H9 (cell line): Measurements from ENCODE around the gene CYBA. TPM values are rescaled to one million over a fixed set of nuclear protein-coding genes. Genes with fewer than 3 reads are reported as not detected.

ENCODE experiments used
- DNase-seq: peaks from one replicate; pipeline ENCODE4 v3.0.0-alpha.2; 2017
- H2AFZ ChIP-seq: one replicate; pipeline ENCODE4 v1.6.1; 2013; ENCODE audit warnings: mild to moderate bottlenecking, low read length, control low read depth, moderate library complexity
- H2AK5ac ChIP-seq: 2 replicates; pipeline ENCODE4 v1.6.1; 2013; ENCODE audit warnings: low read length, control low read depth, mixed read lengths; ENCODE audit not compliant: insufficient read length
- H2BK120ac ChIP-seq: one replicate; pipeline ENCODE4 v1.6.1; 2013; ENCODE audit warnings: low read depth, mild to moderate bottlenecking, low read length, control low read depth, inconsistent platforms; ENCODE audit not compliant: poor library complexity, severe bottlenecking
- H2BK12ac ChIP-seq: 2 replicates; pipeline ENCODE4 v1.6.1; 2013; ENCODE audit warnings: low read length, control low read depth, mixed read lengths, low read depth; ENCODE audit not compliant: insufficient read length
- H2BK15ac ChIP-seq: 2 replicates; pipeline ENCODE4 v1.6.1; 2013; ENCODE audit warnings: low read depth, low read length, control low read depth
- H2BK20ac ChIP-seq: one replicate; pipeline ENCODE4 v1.6.1; 2013; ENCODE audit warnings: low read depth, mild to moderate bottlenecking, low read length, control low read depth, inconsistent platforms; ENCODE audit not compliant: poor library complexity, severe bottlenecking
- H2BK5ac ChIP-seq: 2 replicates; pipeline ENCODE4 v1.6.1; 2013; ENCODE audit warnings: low read length, control low read depth, mixed read lengths; ENCODE audit not compliant: insufficient read length
- H3K14ac ChIP-seq: 2 replicates; pipeline ENCODE4 v1.6.1; 2013; ENCODE audit warnings: low read length, control low read depth; ENCODE audit not compliant: insufficient read depth
- H3K18ac ChIP-seq: 2 replicates; pipeline ENCODE4 v1.6.1; 2013; ENCODE audit warnings: low read depth, mild to moderate bottlenecking, mixed read lengths, low read length, control low read depth; ENCODE audit not compliant: insufficient read length
- H3K23ac ChIP-seq: 2 replicates; pipeline ENCODE4 v1.6.1; 2013; ENCODE audit warnings: low read length, control low read depth, mixed read lengths, low read depth; ENCODE audit not compliant: insufficient read length
- H3K23me2 ChIP-seq: 2 replicates; pipeline ENCODE4 v1.6.1; 2013; ENCODE audit warnings: low read depth, mild to moderate bottlenecking, mixed read lengths, low read length, control low read depth; ENCODE audit not compliant: insufficient read length, poor library complexity, severe bottlenecking
- H3K27ac ChIP-seq: 2 replicates; pipeline ENCODE4 v1.5.1; 2013; ENCODE audit warnings: low read length, control low read depth, mixed read lengths, low read depth; ENCODE audit not compliant: insufficient read length
- H3K27me3 ChIP-seq: 2 replicates; pipeline ENCODE4 v1.6.1; 2013; ENCODE audit warnings: low read length, control low read depth, inconsistent platforms; ENCODE audit not compliant: insufficient read depth
- H3K4ac ChIP-seq: 2 replicates; pipeline ENCODE4 v1.6.1; 2013; ENCODE audit warnings: low read depth, mild to moderate bottlenecking, control low read depth, inconsistent platforms, low read length, moderate library complexity
- H3K4me1 ChIP-seq: 2 replicates; pipeline ENCODE4 v1.6.1; 2013; ENCODE audit warnings: low read length, control low read depth, inconsistent platforms; ENCODE audit not compliant: insufficient read depth
- H3K4me2 ChIP-seq: 2 replicates; pipeline ENCODE4 v1.6.1; 2013; ENCODE audit warnings: low read length, control low read depth, mixed read lengths; ENCODE audit not compliant: insufficient read length, insufficient read depth
- H3K56ac ChIP-seq: 2 replicates; pipeline ENCODE4 v1.6.1; 2013; ENCODE audit warnings: low read depth, mild to moderate bottlenecking, mixed read lengths, low read length, control low read depth; ENCODE audit not compliant: insufficient read length
- H3K79me1 ChIP-seq: 2 replicates; pipeline ENCODE4 v1.6.1; 2013; ENCODE audit warnings: low read depth, mild to moderate bottlenecking, moderate library complexity, low read length, control low read depth, inconsistent platforms; ENCODE audit not compliant: insufficient read depth, poor library complexity, severe bottlenecking
- H3K79me2 ChIP-seq: 2 replicates; pipeline ENCODE4 v1.6.1; 2013; ENCODE audit warnings: low read length, control low read depth, inconsistent platforms; ENCODE audit not compliant: insufficient read depth
- H3K9ac ChIP-seq: 2 replicates; pipeline ENCODE4 v1.6.1; 2013; ENCODE audit warnings: low read length, control low read depth, mixed read lengths; ENCODE audit not compliant: insufficient read length; ENCODE audit errors: extremely low read depth
- H3K9me3 ChIP-seq: one replicate; pipeline ENCODE4 v1.6.1; 2013; ENCODE audit warnings: low read depth, low read length, inconsistent platforms; ENCODE audit not compliant: control insufficient read depth
- H3T11ph ChIP-seq: one replicate; pipeline ENCODE4 v1.6.1; 2013; ENCODE audit warnings: mild to moderate bottlenecking, low read length, control low read depth, inconsistent platforms
- H4K20me1 ChIP-seq: one replicate; pipeline ENCODE4 v1.6.1; 2013; ENCODE audit not compliant: control insufficient read depth, insufficient read length, insufficient read depth
- H4K5ac ChIP-seq: 2 replicates; pipeline ENCODE4 v1.6.1; 2013; ENCODE audit warnings: low read depth, mild to moderate bottlenecking, mixed read lengths, low read length, control low read depth; ENCODE audit not compliant: insufficient read length
- H4K8ac ChIP-seq: replicated peaks from 2 replicates; pipeline ENCODE4 v1.6.1; 2013; ENCODE audit warnings: low read length, control low read depth, mixed read lengths, low read depth; ENCODE audit not compliant: insufficient read length
- H4K91ac ChIP-seq: 2 replicates; pipeline ENCODE4 v1.6.1; 2013; ENCODE audit warnings: low read depth, mild to moderate bottlenecking, moderate library complexity, mixed read lengths, low read length, control low read depth; ENCODE audit not compliant: insufficient read length
- H3K27ac Mint-ChIP-seq, 3 experiments: 2 replicates in 2 of 3; 3 replicates in 1 of 3; pipeline ENCODE4 v1.8.0; 2020 to 2021; ENCODE audit warnings: mixed read lengths in 3 of 3, mild to moderate bottlenecking in 1 of 3, moderate library complexity in 1 of 3
- H3K27me3 Mint-ChIP-seq: 2 replicates; pipeline ENCODE4 v1.8.0; 2021; ENCODE audit warnings: low read depth, mild to moderate bottlenecking, moderate library complexity, mixed read lengths
- H3K36me3 Mint-ChIP-seq, 3 experiments: 2 replicates in 2 of 3; 3 replicates in 1 of 3; pipeline ENCODE4 v1.8.0; 2020 to 2021; ENCODE audit warnings: low read depth in 3 of 3, mixed read lengths in 3 of 3; ENCODE audit not compliant: insufficient read depth in 1 of 3
- H3K4me1 Mint-ChIP-seq, 2 experiments: 2 replicates each; pipeline ENCODE4 v1.8.0; 2020; ENCODE audit warnings: mixed read lengths in 2 of 2
- H3K4me3 Mint-ChIP-seq, 2 experiments: 2 replicates in 1 of 2; 3 replicates in 1 of 2; pipeline ENCODE4 v1.8.0; 2020 to 2021; ENCODE audit warnings: mild to moderate bottlenecking in 2 of 2, mixed read lengths in 2 of 2, moderate library complexity in 1 of 2
- H3K9me3 Mint-ChIP-seq, 2 experiments: 2 replicates in 1 of 2; 3 replicates in 1 of 2; pipeline ENCODE4 v1.8.0; 2020; ENCODE audit warnings: mild to moderate bottlenecking in 2 of 2, mixed read lengths in 2 of 2, moderate library complexity in 1 of 2
- WGBS: extraction: QIAGEN DNeasy Blood & Tissue Kit; methylation state at CpG from one replicate; pipeline ENCODE4 v1.1.7; 2013; ENCODE audit warnings: missing lambda C conversion rate, low lambda C conversion rate, mixed read lengths; ENCODE audit not compliant: insufficient read length; ENCODE audit errors: extremely low coverage; 5-methylcytosine and 5-hydroxymethylcytosine counted together
- total RNA-seq: library from RNA; stranded (reverse); gene quantifications from 2 replicates; pipeline ENCODE4 v1.2.1, GENCODE V29; 2021
- TF ChIP-seq, protein P1 (sequence below): fragments of 200-600 bp; sonication (generic); conservative IDR thresholded peaks from 3 replicates; pipeline ENCODE4 v1.8.0; 2021; ENCODE audit warnings: antibody characterized with exemption, mild to moderate bottlenecking

Gene CYBA
- total RNA-seq, 1 experiment from 2014 or later: 153 TPM

DNA sequence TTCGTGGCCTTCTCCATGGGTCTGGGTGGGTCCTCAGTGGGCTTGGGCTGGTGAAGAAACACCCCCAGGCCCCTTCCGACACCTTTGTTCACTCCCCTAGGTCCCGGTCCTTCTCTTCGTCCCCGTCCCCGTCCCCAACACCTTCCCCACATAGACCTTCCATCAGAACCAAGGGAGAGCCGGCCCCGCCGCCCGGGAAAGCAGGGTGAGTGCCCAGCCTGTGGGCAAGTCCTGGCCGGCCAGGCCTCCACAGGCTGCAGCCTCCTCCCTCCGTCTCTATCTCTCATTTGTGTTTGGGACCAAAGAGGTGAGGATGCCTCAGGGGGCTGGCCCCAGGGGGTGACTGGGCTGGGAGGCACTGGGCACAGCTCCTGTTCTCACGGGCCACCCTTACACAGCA, 27.0 kb downstream of the CYBA start:
- H2BK20ac ChIP-seq: no peak overlapping the region
- Mint-ChIP-seq H3K27me3 (no peaks in the 10 kb centered on the region), H3K9me3 (no peaks in the 10 kb centered on the region; a peak in 1 of 5 replicates), H3K4me1 (peaks cover 1 to 16% of the 10 kb centered on the region in 2 experiments; a peak in 3 of 4 replicates), H3K36me3 (peaks cover 24 to 69% (median 59%) of the 10 kb centered on the region in 3 experiments; a peak in 6 of 7 replicates), H3K27ac (no peak overlapping the region), H3K4me3 (no peak overlapping the region)
- no peaks in the 10 kb centered on the region for H4K20me1 ChIP-seq
- H3K23ac ChIP-seq: no peak overlapping the region
- H3K9me3 ChIP-seq: no peaks in the 10 kb centered on the region
- no peak overlapping the region for H3K27ac ChIP-seq
- no peak overlapping the region for H3K18ac ChIP-seq
- no peak overlapping the region for H3T11ph ChIP-seq
- TF ChIP-seq, protein P1, sequence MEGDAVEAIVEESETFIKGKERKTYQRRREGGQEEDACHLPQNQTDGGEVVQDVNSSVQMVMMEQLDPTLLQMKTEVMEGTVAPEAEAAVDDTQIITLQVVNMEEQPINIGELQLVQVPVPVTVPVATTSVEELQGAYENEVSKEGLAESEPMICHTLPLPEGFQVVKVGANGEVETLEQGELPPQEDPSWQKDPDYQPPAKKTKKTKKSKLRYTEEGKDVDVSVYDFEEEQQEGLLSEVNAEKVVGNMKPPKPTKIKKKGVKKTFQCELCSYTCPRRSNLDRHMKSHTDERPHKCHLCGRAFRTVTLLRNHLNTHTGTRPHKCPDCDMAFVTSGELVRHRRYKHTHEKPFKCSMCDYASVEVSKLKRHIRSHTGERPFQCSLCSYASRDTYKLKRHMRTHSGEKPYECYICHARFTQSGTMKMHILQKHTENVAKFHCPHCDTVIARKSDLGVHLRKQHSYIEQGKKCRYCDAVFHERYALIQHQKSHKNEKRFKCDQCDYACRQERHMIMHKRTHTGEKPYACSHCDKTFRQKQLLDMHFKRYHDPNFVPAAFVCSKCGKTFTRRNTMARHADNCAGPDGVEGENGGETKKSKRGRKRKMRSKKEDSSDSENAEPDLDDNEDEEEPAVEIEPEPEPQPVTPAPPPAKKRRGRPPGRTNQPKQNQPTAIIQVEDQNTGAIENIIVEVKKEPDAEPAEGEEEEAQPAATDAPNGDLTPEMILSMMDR: no peak
- no peak overlapping the region for H2AK5ac ChIP-seq
- no peak overlapping the region for H3K4ac ChIP-seq
- no peak overlapping the region for H2BK15ac ChIP-seq
- no peaks in the 10 kb centered on the region for H3K79me2 ChIP-seq
- H3K9ac ChIP-seq: no peak overlapping the region
- no peak overlapping the region for H3K56ac ChIP-seq
- H3K27me3 ChIP-seq: no peaks in the 10 kb centered on the region
- H3K4me1 ChIP-seq: no peaks in the 10 kb centered on the region
- no peaks in the 10 kb centered on the region for H3K23me2 ChIP-seq
- H2AFZ ChIP-seq: no peak overlapping the region
- H3K4me2 ChIP-seq: no peak overlapping the region
- no peak overlapping the region for H4K8ac ChIP-seq
- H4K91ac ChIP-seq: no peak overlapping the region
- H3K79me1 ChIP-seq: no peaks in the 10 kb centered on the region
- H2BK5ac ChIP-seq: no peak overlapping the region
- WGBS: no CpG with 5 or more reads among the region's 13 CpGs
- H2BK120ac ChIP-seq: no peak overlapping the region
- no peak overlapping the region for H2BK12ac ChIP-seq
- DNase-seq: no peak
- H4K5ac ChIP-seq: no peak overlapping the region
- H3K14ac ChIP-seq: no peak overlapping the region
